ENCODE data around the gene HS6ST3.

HS6ST3 gene

GRCh38 chr13:96860882-96861281 is 771.0 kb downstream of the HS6ST3 start:
- no peak for DNase-seq

DNA sequence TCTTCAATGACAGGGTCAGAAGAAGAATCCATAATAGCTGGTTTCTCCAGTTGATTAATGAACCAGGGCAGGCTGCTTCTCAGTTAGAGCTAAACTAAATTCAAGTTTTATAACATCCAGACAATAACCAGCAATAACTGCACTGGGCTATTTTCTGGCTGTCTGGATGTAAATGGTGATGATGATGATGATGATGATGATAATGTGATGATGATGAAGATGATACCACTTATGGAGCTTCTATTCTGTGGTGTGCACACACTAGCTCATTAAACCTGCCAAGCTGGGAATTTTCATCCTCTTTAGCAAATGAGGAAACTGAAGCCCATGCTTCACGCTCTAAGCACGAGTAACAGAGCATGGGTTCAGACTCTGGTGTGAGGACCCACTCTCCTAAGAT is 772.2 kb downstream of the HS6ST3 start:
- DNase-seq: no peak

DNA sequence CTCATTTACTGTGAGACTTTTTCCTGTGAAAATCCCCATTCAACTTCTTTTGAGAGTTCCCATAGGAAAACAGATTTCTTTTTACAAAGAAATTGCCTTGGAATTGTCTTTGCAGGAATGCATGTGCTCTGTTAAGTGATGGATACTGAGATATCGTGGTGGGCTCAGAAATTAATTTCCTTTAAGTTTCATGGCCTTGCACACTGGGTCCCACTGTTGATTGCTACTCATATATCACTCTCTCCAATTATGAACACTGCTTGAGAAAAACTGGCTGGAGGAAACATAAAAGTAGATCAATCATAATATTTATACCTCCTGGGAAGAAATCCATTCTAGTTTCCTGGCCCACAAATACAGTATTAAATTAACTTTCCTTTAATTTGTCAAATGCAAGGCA is 773.1 kb downstream of the HS6ST3 start:
- DNase-seq: no peak

DNA sequence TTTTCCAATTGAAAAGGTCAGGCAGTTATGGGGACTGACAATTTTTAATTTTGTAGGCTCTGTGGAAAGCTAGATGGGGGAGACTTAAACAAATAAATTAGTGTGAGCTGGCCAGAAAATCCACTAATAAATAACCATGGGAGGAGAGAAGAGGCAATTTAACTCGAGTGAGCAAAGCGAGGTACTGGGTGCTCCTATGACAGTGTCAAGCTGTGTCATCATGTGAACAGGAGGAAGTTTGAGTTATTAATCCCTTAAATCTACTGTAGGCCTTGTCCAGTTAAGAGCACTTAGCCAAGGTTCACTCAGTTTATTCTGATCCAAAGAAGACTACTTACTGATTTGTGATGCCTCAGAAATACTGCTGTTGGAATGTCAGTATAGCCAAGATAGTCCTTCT is 781.6 kb downstream of the HS6ST3 start:
- DNase-seq: no peak

DNA sequence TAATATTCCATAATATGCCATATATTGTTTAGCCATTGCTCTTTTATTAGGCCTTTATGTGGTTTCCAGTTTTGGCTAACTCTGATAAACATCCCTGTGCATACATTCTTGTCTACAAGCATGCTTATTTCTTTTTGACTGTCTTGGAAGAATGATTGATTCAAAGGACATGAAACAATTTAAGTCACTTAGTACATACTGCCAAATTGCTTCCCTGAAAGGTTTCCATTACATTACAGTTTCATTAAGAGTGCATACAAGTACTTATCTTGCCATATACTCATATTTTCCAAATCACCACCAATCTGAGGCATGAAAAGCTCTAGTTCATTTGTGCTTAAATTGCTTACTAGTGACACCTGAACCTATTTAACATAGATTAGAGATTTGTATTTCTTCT is 790.5 kb downstream of the HS6ST3 start:
- DNase-seq: no peak
